Rectal smooth muscle tissue (tissue), 1 donor: ENCODE measurements around the gene ARFGAP3.

Experiments
- H3K27ac ChIP-seq: one replicate; pipeline ENCODE4 v1.7.0; 2013; ENCODE audit warnings: low read depth, low read length, inconsistent platforms
- H3K27me3 ChIP-seq: one replicate; pipeline ENCODE4 v1.7.0; 2013; ENCODE audit warnings: low read length; ENCODE audit not compliant: control insufficient read depth, insufficient read depth
- H3K36me3 ChIP-seq: one replicate; pipeline ENCODE4 v1.7.0; 2013; ENCODE audit warnings: low read length; ENCODE audit not compliant: control insufficient read depth, insufficient read depth
- H3K4me1 ChIP-seq: one replicate; pipeline ENCODE4 v1.7.0; 2013; ENCODE audit warnings: low read length; ENCODE audit not compliant: control insufficient read depth, insufficient read depth
- H3K4me3 ChIP-seq: one replicate; pipeline ENCODE4 v1.7.0; 2013; ENCODE audit warnings: low read length
- H3K9ac ChIP-seq: one replicate; pipeline ENCODE4 v1.7.0; 2013; ENCODE audit warnings: low read length

The ARFGAP3 gene

GRCh38 chr22:42848941-42849550 is 8.0 kb downstream of the ARFGAP3 start:
- Histone ChIP-seq H3K27ac (no peak overlapping the region), H3K4me3 (no peak overlapping the region), H3K27me3 (no peaks in the 10 kb centered on the region), H3K36me3 (peaks cover 6% of the 10 kb centered on the region), H3K9ac (no peak overlapping the region), H3K4me1 (no peaks in the 10 kb centered on the region)

GRCh38 chr22:42847110-42847509 is 10.0 kb downstream of the ARFGAP3 start:
- no peak overlapping the region for H3K9ac ChIP-seq
- no peaks in the 10 kb centered on the region for H3K27me3 ChIP-seq
- H3K4me1 ChIP-seq, result no peaks in the 10 kb centered on the region
- H3K4me3 ChIP-seq, result no peak overlapping the region
- peaks cover 6% of the 10 kb centered on the region for H3K36me3 ChIP-seq
- no peak overlapping the region for H3K27ac ChIP-seq

- H3K27ac ChIP-seq, result no peak overlapping the region
- peaks cover 6% of the 10 kb centered on the region for H3K36me3 ChIP-seq
Observed at GRCh38 chr22:42844756-42845155, 12.3 kb downstream of the ARFGAP3 start.

GRCh38 chr22:42842658-42843370 is 14.3 kb downstream of the ARFGAP3 start:
- no peak overlapping the region for H3K4me3 ChIP-seq
- H3K27ac ChIP-seq, result no peak overlapping the region
- H3K4me1 ChIP-seq, result no peaks in the 10 kb centered on the region
- no peak overlapping the region for H3K9ac ChIP-seq
- peaks cover 6% of the 10 kb centered on the region for H3K36me3 ChIP-seq
- H3K27me3 ChIP-seq, result no peaks in the 10 kb centered on the region

More at GRCh38 chr22:42844756-42845155, 12.3 kb downstream of the ARFGAP3 start:
- H3K4me3 ChIP-seq, result no peak overlapping the region
- no peak overlapping the region for H3K9ac ChIP-seq
- no peaks in the 10 kb centered on the region for H3K4me1 ChIP-seq
- H3K27me3 ChIP-seq, result no peaks in the 10 kb centered on the region

GRCh38 chr22:42841444-42841843 is 15.6 kb downstream of the ARFGAP3 start:
- no peaks in the 10 kb centered on the region for H3K4me1 ChIP-seq
- H3K27me3 ChIP-seq, result no peaks in the 10 kb centered on the region
- no peak overlapping the region for H3K4me3 ChIP-seq
- H3K36me3 ChIP-seq, result peaks cover 10% of the 10 kb centered on the region
- no peak overlapping the region for H3K27ac ChIP-seq
- no peak overlapping the region for H3K9ac ChIP-seq

- H3K4me3 ChIP-seq, result no peak overlapping the region
- peaks cover 12% of the 10 kb centered on the region for H3K36me3 ChIP-seq
- no peak overlapping the region for H3K9ac ChIP-seq
- H3K27me3 ChIP-seq, result no peaks in the 10 kb centered on the region
- no peak overlapping the region for H3K27ac ChIP-seq
- no peaks in the 10 kb centered on the region for H3K4me1 ChIP-seq
Observed at GRCh38 chr22:42837556-42837955, 19.5 kb downstream of the ARFGAP3 start.

GRCh38 chr22:42836026-42836425 is 21.0 kb downstream of the ARFGAP3 start:
- peaks cover 19% of the 10 kb centered on the region for H3K36me3 ChIP-seq
- H3K27me3 ChIP-seq, result no peaks in the 10 kb centered on the region
- no peak overlapping the region for H3K4me3 ChIP-seq
- H3K4me1 ChIP-seq, result no peaks in the 10 kb centered on the region
- H3K27ac ChIP-seq, result no peak overlapping the region
- H3K9ac ChIP-seq, result no peak overlapping the region

- Histone ChIP-seq H3K4me3 (no peak overlapping the region), H3K27ac (no peak overlapping the region), H3K4me1 (no peaks in the 10 kb centered on the region), H3K27me3 (no peaks in the 10 kb centered on the region), H3K9ac (no peak overlapping the region), H3K36me3 (peaks cover 25% of the 10 kb centered on the region)
Observed at GRCh38 chr22:42834177-42834949, 22.7 kb downstream of the ARFGAP3 start.

- H3K27ac ChIP-seq, result no peak overlapping the region
Observed at GRCh38 chr22:42833104-42833503, 24.0 kb downstream of the ARFGAP3 start.

GRCh38 chr22:42831712-42832111 is 25.4 kb downstream of the ARFGAP3 start:
- no peak overlapping the region for H3K9ac ChIP-seq
- H3K36me3 ChIP-seq, result peaks cover 22% of the 10 kb centered on the region
- no peak overlapping the region for H3K4me3 ChIP-seq

More at GRCh38 chr22:42833104-42833503, 24.0 kb downstream of the ARFGAP3 start:
- Histone ChIP-seq H3K36me3 (peaks cover 25% of the 10 kb centered on the region), H3K27me3 (no peaks in the 10 kb centered on the region), H3K9ac (no peak overlapping the region), H3K4me3 (no peak overlapping the region), H3K4me1 (no peaks in the 10 kb centered on the region)

GRCh38 chr22:42830161-42830560 is 26.9 kb downstream of the ARFGAP3 start:
- no peaks in the 10 kb centered on the region for H3K27me3 ChIP-seq
- no peak overlapping the region for H3K27ac ChIP-seq
- peaks cover 20% of the 10 kb centered on the region for H3K36me3 ChIP-seq
- no peaks in the 10 kb centered on the region for H3K4me1 ChIP-seq
- no peak overlapping the region for H3K4me3 ChIP-seq
- no peak overlapping the region for H3K9ac ChIP-seq

More at GRCh38 chr22:42831712-42832111, 25.4 kb downstream of the ARFGAP3 start:
- no peaks in the 10 kb centered on the region for H3K27me3 ChIP-seq
- H3K4me1 ChIP-seq, result no peaks in the 10 kb centered on the region
- H3K27ac ChIP-seq, result no peak overlapping the region

GRCh38 chr22:42829302-42829701 is 27.8 kb downstream of the ARFGAP3 start:
- Histone ChIP-seq H3K36me3 (peaks cover 18% of the 10 kb centered on the region), H3K4me3 (no peak overlapping the region), H3K9ac (no peak overlapping the region), H3K4me1 (no peaks in the 10 kb centered on the region), H3K27me3 (no peaks in the 10 kb centered on the region), H3K27ac (no peak overlapping the region)
